GM12892 (cell line): ENCODE data around the gene HSF2.
"Not testable (repeated sequence)": the region's sequence is repeated elsewhere in the genome, so short reads cannot be mapped to it uniquely, and the experiment has no call there.

Experiments
- DNase-seq: peaks from one replicate; pipeline ENCODE4 v3.0.0; 2011; ENCODE audit not compliant: insufficient read length
- FAIRE-seq: peaks from 2 replicates; lab custom pipeline; 2011; peaks lifted over from hg19 to GRCh38; lab: Jason Lieb, UNC
- POLR2A ChIP-seq: IDR thresholded peaks from 2 replicates; pipeline ENCODE4 v1.6.1; 2011; ENCODE audit warnings: low read depth, low read length, control low read depth
- POLR2AphosphoS5 ChIP-seq: IDR thresholded peaks from 2 replicates; pipeline ENCODE4 v1.6.1; 2011; ENCODE audit warnings: low read depth, low read length, control low read depth
- TAF1 ChIP-seq: IDR thresholded peaks from 2 replicates; pipeline ENCODE4 v1.6.1; 2011; ENCODE audit warnings: low read depth, mild to moderate bottlenecking, control low read depth, low read length, borderline replicate concordance

Gene HSF2

DNA sequence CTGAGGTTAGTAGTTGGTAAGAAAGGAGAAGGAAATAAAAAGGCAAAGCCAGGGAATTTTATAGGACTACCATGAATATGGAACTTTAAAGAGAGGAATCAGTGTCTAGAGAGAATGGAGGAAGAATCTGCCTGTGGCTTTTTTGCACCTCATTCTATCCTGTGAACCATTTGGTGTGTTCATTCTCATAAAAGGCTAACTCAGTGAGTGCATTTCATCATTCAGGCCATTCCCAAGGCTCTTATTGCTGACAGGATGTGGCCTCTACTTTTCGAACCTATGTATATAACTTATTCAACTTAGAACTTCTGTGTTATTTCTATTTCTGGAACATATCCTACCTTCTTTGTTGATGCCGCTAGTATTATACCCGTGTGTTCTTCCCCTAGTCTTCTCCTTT lies 27.1 kb downstream of the HSF2 start:
- TF ChIP-seq POLR2A (no peak), TAF1 (no peak), POLR2AphosphoS5 (no peak)
- DNase-seq (no peak), FAIRE-seq (no peak)

GRCh38 chr6:122428781-122429180 lies 29.3 kb downstream of the HSF2 start:
- DNase-seq (no peak), FAIRE-seq (no peak)

DNA sequence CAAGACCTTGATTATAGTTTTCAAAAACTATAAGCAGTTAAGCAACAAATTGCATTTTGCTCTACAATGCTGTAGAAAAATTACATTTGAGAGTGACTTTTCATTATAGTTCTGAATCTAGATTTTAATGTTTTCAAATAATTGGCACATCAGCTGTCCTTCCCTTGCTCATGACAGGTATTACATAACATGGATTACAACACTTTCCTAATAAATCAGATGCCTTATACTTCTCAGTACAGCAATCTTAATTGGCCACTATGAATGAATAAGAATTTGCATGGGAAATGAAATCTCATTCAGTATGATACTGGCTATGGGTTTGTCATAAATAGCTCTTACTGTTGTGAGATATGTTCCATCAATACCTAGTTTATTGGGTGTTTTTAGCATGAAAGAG lies 29.9 kb downstream of the HSF2 start:
- no peak for FAIRE-seq
- DNase-seq = no peak
- TF ChIP-seq TAF1 (no peak), POLR2AphosphoS5 (no peak), POLR2A (no peak)

More at GRCh38 chr6:122428781-122429180, 29.3 kb downstream of the HSF2 start:
- no peak for TF ChIP-seq POLR2AphosphoS5
- TF ChIP-seq POLR2A = no peak
- TF ChIP-seq TAF1 = no peak

DNA sequence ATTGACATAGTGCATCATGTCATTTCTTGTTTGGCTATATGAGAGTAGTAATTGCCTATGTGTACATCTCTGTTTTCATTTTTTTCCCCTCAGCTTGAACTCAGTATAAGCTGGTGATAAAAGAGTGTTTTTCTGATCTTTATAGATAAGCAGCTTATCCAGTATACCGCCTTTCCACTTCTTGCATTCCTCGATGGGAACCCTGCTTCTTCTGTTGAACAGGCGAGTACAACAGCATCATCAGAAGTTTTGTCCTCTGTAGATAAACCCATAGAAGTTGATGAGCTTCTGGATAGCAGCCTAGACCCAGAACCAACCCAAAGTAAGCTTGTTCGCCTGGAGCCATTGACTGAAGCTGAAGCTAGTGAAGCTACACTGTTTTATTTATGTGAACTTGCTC lies 32.3 kb downstream of the HSF2 start:
- TF ChIP-seq TAF1 = no peak
- TF ChIP-seq POLR2A = no peak
- no peak for TF ChIP-seq POLR2AphosphoS5
- FAIRE-seq (no peak), DNase-seq (no peak)

GRCh38 chr6:122432816-122433215 lies 33.4 kb downstream of the HSF2 start:
- FAIRE-seq (no peak), DNase-seq (no peak)
- TF ChIP-seq TAF1 = no peak
- TF ChIP-seq POLR2A = no peak
- no peak for TF ChIP-seq POLR2AphosphoS5

DNA sequence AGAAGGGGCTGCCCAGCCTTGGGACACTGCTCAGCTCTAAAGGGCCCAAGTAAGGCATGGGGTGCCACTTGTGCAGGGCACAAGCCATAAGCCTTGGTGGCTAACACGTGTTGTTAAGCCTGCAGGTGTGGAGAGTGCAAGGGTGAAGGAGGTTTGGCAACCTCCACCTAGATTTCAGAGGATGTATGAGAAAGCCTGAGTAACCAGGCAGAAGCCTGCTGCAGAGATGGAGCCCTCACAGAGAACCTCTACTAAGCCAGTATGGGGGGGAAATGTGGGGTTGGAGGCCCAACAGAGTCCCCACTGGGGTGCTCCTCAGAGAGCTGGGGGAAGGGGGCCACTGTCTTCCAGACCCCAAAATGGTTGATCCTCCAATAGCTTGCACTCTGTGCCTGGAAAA lies 39.5 kb downstream of the HSF2 start:
- TF ChIP-seq POLR2AphosphoS5 (0 out of 2 replicates have a peak, but pooled peaks have one; percentile 25), POLR2A (no peak)
- FAIRE-seq (no peak), DNase-seq (no peak)

- FAIRE-seq = no peak
- DNase-seq = no peak
Observed at GRCh38 chr6:122445274-122445673, 45.8 kb downstream of the HSF2 start.

DNA sequence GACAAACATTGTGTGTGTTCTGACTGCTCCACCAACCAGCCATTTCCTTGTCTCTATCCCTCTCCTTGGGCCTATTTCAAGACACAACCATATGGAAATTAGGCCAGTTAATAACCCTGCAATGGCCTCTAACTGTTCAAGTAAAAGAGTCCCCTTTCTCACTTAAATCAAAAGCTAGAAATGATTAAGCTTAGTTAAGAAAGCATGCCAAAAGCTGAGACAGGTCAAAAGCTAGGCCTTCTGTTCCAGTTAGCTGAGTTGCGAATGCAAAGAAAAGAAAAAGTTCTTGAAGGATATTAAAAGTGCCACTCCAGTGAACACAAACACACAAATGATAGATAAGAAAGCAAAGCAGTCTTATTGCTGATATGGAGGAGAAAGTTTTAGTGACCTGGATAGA lies 49.6 kb downstream of the HSF2 start:
- no peak for TF ChIP-seq POLR2AphosphoS5
- no peak for TF ChIP-seq POLR2A
- TF ChIP-seq TAF1 = no peak
- no peak for FAIRE-seq
- no peak for DNase-seq

More at GRCh38 chr6:122445274-122445673, 45.8 kb downstream of the HSF2 start:
- no peak for TF ChIP-seq POLR2AphosphoS5
- TF ChIP-seq POLR2A = no peak
- TF ChIP-seq TAF1 = no peak

DNA sequence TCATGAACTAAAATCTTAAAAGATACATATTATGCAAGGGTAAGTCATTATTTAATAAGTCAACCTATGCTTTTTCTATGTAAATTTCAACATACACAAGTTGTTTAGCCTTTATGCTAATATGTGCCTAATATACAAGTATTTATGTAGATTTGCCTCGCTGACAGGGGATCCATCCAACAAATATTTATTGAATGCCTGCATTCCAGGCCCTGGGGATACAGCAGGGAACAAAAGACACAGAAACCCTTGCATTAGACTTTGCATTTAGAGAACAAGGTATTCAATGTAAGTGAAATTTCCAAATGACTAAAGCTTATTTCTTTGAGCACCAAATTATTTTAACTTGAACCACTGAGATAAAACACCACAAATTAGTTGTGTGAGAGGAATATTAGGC lies 53.1 kb downstream of the HSF2 start:
- TF ChIP-seq TAF1 = no peak
- no peak for TF ChIP-seq POLR2AphosphoS5
- no peak for TF ChIP-seq POLR2A
- no peak for DNase-seq
- FAIRE-seq = no peak

DNA sequence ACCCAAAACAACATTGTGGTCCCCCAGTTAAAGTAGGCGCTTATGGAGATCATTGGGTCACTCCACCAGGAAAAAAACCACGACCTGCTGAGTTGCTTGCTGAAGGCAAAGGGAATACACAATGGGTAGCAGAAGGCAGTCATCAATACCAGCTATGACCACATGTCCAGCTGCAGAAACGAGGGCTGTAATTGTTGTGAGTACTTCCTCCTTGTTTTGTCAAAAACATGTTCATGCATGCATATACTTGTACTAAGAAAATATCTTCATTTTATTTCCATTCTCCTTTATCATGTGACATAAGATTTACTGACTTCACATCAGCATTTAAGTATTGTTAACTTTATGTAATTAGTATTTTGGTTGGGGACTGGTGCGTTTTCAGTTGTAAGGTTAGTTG lies 55.2 kb downstream of the HSF2 start:
- no peak for DNase-seq

GRCh38 chr6:122455116-122455515 lies 55.7 kb downstream of the HSF2 start:
- DNase-seq, FAIRE-seq: not testable (repeated sequence)

More for the DNA sequence above, 55.2 kb downstream of the HSF2 start:
- TF ChIP-seq POLR2A = no peak
- TF ChIP-seq TAF1 = no peak
- no peak for TF ChIP-seq POLR2AphosphoS5
- FAIRE-seq = peak; percentile 40

DNA sequence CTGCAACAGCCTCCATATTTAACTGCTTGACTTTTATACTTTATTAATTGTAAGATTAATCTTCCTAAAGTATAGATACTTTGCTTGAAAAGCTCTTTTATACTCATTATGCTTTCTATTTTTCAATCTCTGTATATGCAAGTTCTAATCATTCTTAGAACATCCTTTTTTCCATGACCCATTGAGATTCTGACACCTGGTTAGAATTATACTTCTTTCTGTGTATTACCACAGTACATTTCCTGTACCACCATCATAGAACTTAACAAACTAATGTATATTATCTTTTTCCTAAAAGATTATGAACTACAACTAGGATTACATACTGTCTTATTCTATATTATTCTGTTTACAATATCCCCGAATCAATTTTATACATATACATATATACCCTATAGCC lies 58.6 kb downstream of the HSF2 start:
- DNase-seq (no peak), FAIRE-seq (no peak)
- TF ChIP-seq TAF1 (no peak), POLR2A (no peak), POLR2AphosphoS5 (no peak)

DNA sequence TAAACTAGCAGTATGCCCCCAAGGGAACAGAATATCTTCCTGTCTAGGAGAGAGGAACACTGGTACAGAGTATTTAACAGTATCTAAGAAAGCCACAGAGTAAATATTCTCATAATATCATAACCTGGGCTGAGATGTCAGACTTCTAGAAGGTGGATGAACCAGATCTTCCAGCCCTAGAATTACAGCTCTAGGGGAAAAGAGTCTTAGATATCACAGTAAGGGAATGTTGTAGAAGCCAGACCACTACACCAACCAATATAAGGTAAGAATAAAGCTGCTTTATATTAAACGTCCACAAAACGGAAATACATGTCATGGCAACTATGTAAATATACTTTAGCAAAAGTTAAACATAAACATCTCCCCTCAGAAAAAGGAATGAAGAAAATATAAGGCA lies 59.8 kb downstream of the HSF2 start:
- no peak for TF ChIP-seq POLR2AphosphoS5
- TF ChIP-seq POLR2A = no peak
- TF ChIP-seq TAF1 = no peak
- FAIRE-seq (no peak), DNase-seq (no peak)

DNA sequence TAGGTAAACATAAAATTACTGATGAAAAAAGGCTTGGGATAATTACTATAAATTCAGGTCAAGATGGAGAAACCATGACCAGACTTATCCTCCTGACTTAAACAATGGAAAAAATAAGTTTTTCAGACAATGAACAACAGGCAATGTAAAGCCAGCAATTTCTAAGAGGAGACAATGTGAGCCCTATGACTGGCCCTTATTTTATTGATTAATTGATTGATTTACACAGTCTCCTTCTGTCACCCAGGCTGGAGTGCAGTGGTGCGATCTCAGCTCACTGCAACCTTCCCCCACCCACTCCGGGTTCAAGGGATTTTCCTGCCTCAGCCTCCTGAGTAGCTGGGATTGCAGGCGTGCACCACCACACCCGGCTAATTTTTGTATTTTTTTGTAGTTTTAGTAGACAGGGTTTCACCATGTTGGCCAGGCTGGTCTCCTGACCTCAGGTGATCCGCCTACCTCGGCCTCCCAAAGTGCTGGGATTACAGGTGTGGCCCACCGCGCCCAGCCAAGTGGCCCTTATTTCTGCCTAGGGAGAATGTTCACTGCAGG lies 60.5 kb downstream of the HSF2 start:
- FAIRE-seq, DNase-seq: not testable (repeated sequence)
